Peyer's patch (tissue), 4 donors: ENCODE measurements around the gene DOCK7.

ENCODE experiments used
- CTCF ChIP-seq, 6 experiments: fragments of 450-650 bp in 4 of 6; fragments of 200-600 bp in 2 of 6; sonication (generic) in 1 of 6; IDR thresholded peaks; one replicate each; pipeline ENCODE4 v1.5.1; 2017 to 2019; ENCODE audit warnings: antibody characterized with exemption in 6 of 6, mild to moderate bottlenecking in 3 of 6, moderate library complexity in 1 of 6
- POLR2A ChIP-seq, 2 donors: fragments of 450-650 bp; IDR thresholded peaks; one replicate each; pipeline ENCODE4 v1.5.1; 2017; ENCODE audit warnings: antibody characterized with exemption in 2 of 2, mild to moderate bottlenecking in 2 of 2, moderate library complexity in 2 of 2

GRCh38 chr1:62687903-62688686 lies at the start of gene DOCK7:
- TF ChIP-seq CTCF (IDR thresholded peaks at IDR 0.05): no peak
- TF ChIP-seq POLR2A (IDR thresholded peaks at IDR 0.05): peak; percentile 26 to 44
